CD14-positive monocyte (primary cell): ENCODE results near the gene PIM1. TPM values are rescaled to one million over a fixed set of nuclear protein-coding genes. Genes with fewer than 3 reads are reported as not detected.

Source experiments
- DNase-seq, 3 donors: peaks; one replicate each; pipeline ENCODE4 v3.0.0-alpha.2; 2011 to 2022
- H2AFZ ChIP-seq: 2 replicates; pipeline ENCODE4 v1.6.0; 2012; ENCODE audit warnings: mild to moderate bottlenecking, low read depth, low read length, inconsistent platforms; ENCODE audit not compliant: insufficient read depth, poor library complexity, severe bottlenecking
- H3K27ac ChIP-seq, 2 donors: 1 replicate in 1 of 2; 2 replicates in 1 of 2; pipeline ENCODE4 v1.5.1; 2012 to 2013; ENCODE audit warnings: low read length in 2 of 2, control low read depth in 1 of 2, inconsistent platforms in 1 of 2, low read depth in 1 of 2, mild to moderate bottlenecking in 1 of 2
- H3K27me3 ChIP-seq, 2 donors: one replicate each; pipeline versions ENCODE4 v1.6.0 to v1.6.1; 2011 to 2013; ENCODE audit warnings: low read length in 2 of 2; ENCODE audit not compliant: control insufficient read depth in 2 of 2, insufficient read depth in 2 of 2
- H3K36me3 ChIP-seq, 2 donors: replicated peaks in 1 of 2; 1 replicate in 1 of 2; 2 replicates in 1 of 2; pipeline versions ENCODE4 v1.5.1 to v1.6.1; 2012 to 2013; ENCODE audit warnings: low read length in 2 of 2, control low read depth in 1 of 2, inconsistent platforms in 1 of 2, mild to moderate bottlenecking in 1 of 2; ENCODE audit not compliant: insufficient read depth in 2 of 2, control insufficient read depth in 1 of 2
- H3K4me1 ChIP-seq, 2 donors: 1 replicate in 1 of 2; 2 replicates in 1 of 2; pipeline versions ENCODE4 v1.5.1 to v1.6.1; 2012 to 2013; ENCODE audit warnings: low read length in 2 of 2, control low read depth in 1 of 2, inconsistent platforms in 1 of 2, mild to moderate bottlenecking in 1 of 2, moderate library complexity in 1 of 2; ENCODE audit not compliant: insufficient read depth in 2 of 2, control insufficient read depth in 1 of 2
- H3K4me2 ChIP-seq: replicated peaks from 2 replicates; pipeline ENCODE3; 2012; ENCODE audit warnings: low read length, moderate library complexity, mild to moderate bottlenecking; ENCODE audit not compliant: poor library complexity, severe bottlenecking; ENCODE audit errors: extremely low read depth
- H3K4me3 ChIP-seq, 3 experiments: fragments of 200-600 bp in 1 of 3; sonication (generic) in 1 of 3; replicated peaks in 1 of 3; 1 replicate in 2 of 3; 2 replicates in 1 of 3; pipeline ENCODE4 v1.5.1; 2011 to 2013; ENCODE audit warnings: low read length in 3 of 3, mild to moderate bottlenecking in 3 of 3, control low read depth in 2 of 3, low read depth in 2 of 3, inconsistent platforms in 1 of 3, moderate library complexity in 1 of 3
- H3K79me2 ChIP-seq: 2 replicates; pipeline ENCODE4 v1.6.0; 2012; ENCODE audit warnings: mild to moderate bottlenecking, control low read depth, inconsistent platforms, low read length, moderate library complexity; ENCODE audit not compliant: insufficient read depth
- H3K9ac ChIP-seq: 2 replicates; pipeline ENCODE4 v1.6.0; 2017; ENCODE audit warnings: low read length, mild to moderate bottlenecking; ENCODE audit not compliant: insufficient read depth, poor library complexity, severe bottlenecking
- H3K9me3 ChIP-seq, 2 donors: replicated peaks in 1 of 2; 1 replicate in 1 of 2; 2 replicates in 1 of 2; pipeline versions ENCODE4 v1.5.1 to v1.6.1; 2012 to 2013; ENCODE audit warnings: low read length in 2 of 2, control low read depth in 1 of 2; ENCODE audit not compliant: control insufficient read depth in 1 of 2, insufficient read depth in 1 of 2
- H4K20me1 ChIP-seq: 2 replicates; pipeline ENCODE4 v1.6.0; 2012; ENCODE audit warnings: mild to moderate bottlenecking, low read length, control low read depth, moderate library complexity; ENCODE audit not compliant: insufficient read depth
- H3K27ac Mint-ChIP-seq, 7 donors: one replicate each; pipeline ENCODE4 v1.8.0; 2020; ENCODE audit warnings: mild to moderate bottlenecking in 7 of 7, mixed read lengths in 7 of 7, moderate library complexity in 6 of 7, inconsistent platforms in 2 of 7
- H3K27me3 Mint-ChIP-seq, 3 donors: one replicate each; pipeline ENCODE4 v1.8.0; 2021 to 2022; ENCODE audit warnings: low read depth in 3 of 3, mild to moderate bottlenecking in 3 of 3, mixed read lengths in 3 of 3, moderate library complexity in 3 of 3, inconsistent platforms in 1 of 3
- H3K36me3 Mint-ChIP-seq, 2 donors: one replicate each; pipeline ENCODE4 v1.8.0; 2020; ENCODE audit warnings: mixed read lengths in 2 of 2, inconsistent platforms in 1 of 2, mild to moderate bottlenecking in 1 of 2
- H3K4me1 Mint-ChIP-seq: one replicate; pipeline ENCODE4 v1.8.0; 2020; ENCODE audit warnings: mild to moderate bottlenecking, mixed read lengths
- H3K4me3 Mint-ChIP-seq, 2 donors: one replicate each; pipeline ENCODE4 v1.8.0; 2020; ENCODE audit warnings: mild to moderate bottlenecking in 2 of 2, mixed read lengths in 2 of 2, moderate library complexity in 1 of 2
- H3K9me3 Mint-ChIP-seq, 7 donors: one replicate each; pipeline ENCODE4 v1.8.0; 2020 to 2022; ENCODE audit warnings: mixed read lengths in 7 of 7, mild to moderate bottlenecking in 6 of 7, moderate library complexity in 6 of 7, inconsistent platforms in 2 of 7
- CTCF ChIP-seq: fragments of 200-600 bp; IDR thresholded peaks from one replicate; pipeline ENCODE4 v1.8.0; 2022; ENCODE audit warnings: antibody characterized with exemption, mild to moderate bottlenecking
- WGBS: methylation state at CpG from one replicate; pipeline ENCODE4 v1.1.5; 2013; ENCODE audit warnings: missing lambda C conversion rate; ENCODE audit not compliant: insufficient coverage; 5-methylcytosine and 5-hydroxymethylcytosine counted together
- intact Hi-C, 2 donors: fragments of 100-400 bp; cut with micrococcal nuclease; formaldehyde crosslinking; loops; one replicate each; pipeline versions ENCODE4 v1.15.0 to v1.15.1; 2023
- polyA plus RNA-seq, 3 donors: library from polyadenylated mRNA; depleted of rRNA in 1 of 3; unstranded in 2 of 3; stranded (reverse) in 1 of 3; fragments of 300-500 nt in 2 of 3; fragments of >200 nt in 1 of 3; fragmentation: Illumina TruSeq in 2 of 3; gene quantifications; 1 replicate in 2 of 3; 2 replicates in 1 of 3; pipeline ENCODE4 v1.2.3, GENCODE V29; 2012 to 2021

PIM1 gene
- polyA plus RNA-seq, 3 donors = 20.5 to 25.0 (median 24.4) TPM

GRCh38 chr6:37150314-37150713 lies 19.6 kb upstream of the PIM1 start:
- WGBS = no CpG with 5 or more reads among the region's 3 CpGs

GRCh38 chr6:37155394-37156312 lies 14.3 kb upstream of the PIM1 start:
- no peak overlapping the region for H3K27ac ChIP-seq
- H3K4me1 ChIP-seq = peaks cover 4 to 5% of the 10 kb centered on the region in 2 donors

More at GRCh38 chr6:37150314-37150713, 19.6 kb upstream of the PIM1 start:
- peak overlapping the region in 2 of 7 donors; percentile 50 to 65 for H3K27ac Mint-ChIP-seq
- H3K27ac ChIP-seq = no peak overlapping the region
- no peak for TF ChIP-seq CTCF
- no peak overlapping the region for H3K4me3 ChIP-seq
- DNase-seq = peak in 1 of 3 donors; percentile 51
- H3K27me3 ChIP-seq = no peaks in the 10 kb centered on the region
- H3K4me1 Mint-ChIP-seq = peaks cover 5% of the 10 kb centered on the region
- H3K36me3 ChIP-seq = no peaks in the 10 kb centered on the region
- H3K4me3 Mint-ChIP-seq = peak overlapping the region in 1 of 2 donors; percentile 22
- intact Hi-C loops = no loop called here
- no peak overlapping the region for H2AFZ ChIP-seq
- no peak overlapping the region for H3K9ac ChIP-seq
- H4K20me1 ChIP-seq = no peaks in the 10 kb centered on the region
- no peaks in the 10 kb centered on the region for H3K4me1 ChIP-seq
- no peaks in the 10 kb centered on the region for H3K36me3 Mint-ChIP-seq
- no peaks in the 10 kb centered on the region for H3K79me2 ChIP-seq
- no peaks in the 10 kb centered on the region for H3K9me3 ChIP-seq
- H3K9me3 Mint-ChIP-seq = peaks cover 0 to 1% (median 0%) of the 10 kb centered on the region in 7 donors
- peaks cover 1 to 6% (median 2%) of the 10 kb centered on the region in 3 donors for H3K27me3 Mint-ChIP-seq
- no peak overlapping the region for H3K4me2 ChIP-seq

More at GRCh38 chr6:37155394-37156312, 14.3 kb upstream of the PIM1 start:
- Histone ChIP-seq H3K36me3 (no peaks in the 10 kb centered on the region), H3K79me2 (no peaks in the 10 kb centered on the region), H2AFZ (no peak overlapping the region), H3K9me3 (no peaks in the 10 kb centered on the region), H3K4me3 (no peak overlapping the region), H3K9ac (no peak overlapping the region), H4K20me1 (no peaks in the 10 kb centered on the region), H3K27me3 (no peaks in the 10 kb centered on the region), H3K4me2 (no peak overlapping the region)
- WGBS = 93% methylated on average over 8 of the region's 11 CpGs
- no peak overlapping the region for H3K27ac Mint-ChIP-seq
- no peak for TF ChIP-seq CTCF
- intact Hi-C loops = no loop called here
- H3K4me3 Mint-ChIP-seq = no peak overlapping the region
- H3K9me3 Mint-ChIP-seq = peaks cover 0 to 5% (median 0%) of the 10 kb centered on the region in 7 donors
- H3K36me3 Mint-ChIP-seq = no peaks in the 10 kb centered on the region
- H3K4me1 Mint-ChIP-seq = peaks cover 4% of the 10 kb centered on the region
- peaks cover 1 to 2% (median 2%) of the 10 kb centered on the region in 3 donors for H3K27me3 Mint-ChIP-seq
- no peak for DNase-seq
